Daoy (cell line): ENCODE measurements around the gene FLT1. TPM values are rescaled to one million over a fixed set of nuclear protein-coding genes. Genes with fewer than 3 reads are reported as not detected.
A peak's percentile ranks its signal among the peaks of the same experiment; 100 is the strongest.

Source experiments
- DNase-seq: peaks from one replicate; pipeline ENCODE4 v3.0.0-alpha.2; 2015; ENCODE audit warnings: low read depth
- total RNA-seq: library from RNA; depleted of rRNA; stranded (reverse); fragments of >200 nt; shearing (Covaris generic); gene quantifications from 2 replicates; pipeline ENCODE4 v1.2.3, GENCODE V29; 2014

Gene FLT1
- total RNA-seq, 1 experiment from 2014 or later: 5.4 TPM

DNA sequence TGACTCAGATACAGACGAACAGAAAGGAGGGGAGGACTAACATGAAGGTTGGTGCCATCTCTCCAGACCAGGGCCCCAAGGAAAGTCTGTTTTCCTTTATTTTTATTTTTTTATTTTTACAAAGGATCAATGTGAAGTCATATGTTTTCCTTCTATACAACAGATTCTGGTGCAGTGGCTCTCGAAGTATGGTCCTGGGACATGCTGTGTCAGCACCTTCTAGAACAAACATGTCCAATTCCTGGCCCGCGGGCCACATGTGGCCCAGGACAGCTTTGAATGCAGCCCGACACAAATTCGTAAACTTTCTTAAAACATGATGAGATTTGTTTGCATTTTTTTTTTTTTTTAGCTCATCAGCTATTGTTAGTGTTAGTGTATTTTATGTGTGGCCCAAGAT, 174.7 kb downstream of the FLT1 start:
- no peak for DNase-seq

GRCh38 chr13:28319528-28319927, 175.4 kb downstream of the FLT1 start:
- no peak for DNase-seq

DNA sequence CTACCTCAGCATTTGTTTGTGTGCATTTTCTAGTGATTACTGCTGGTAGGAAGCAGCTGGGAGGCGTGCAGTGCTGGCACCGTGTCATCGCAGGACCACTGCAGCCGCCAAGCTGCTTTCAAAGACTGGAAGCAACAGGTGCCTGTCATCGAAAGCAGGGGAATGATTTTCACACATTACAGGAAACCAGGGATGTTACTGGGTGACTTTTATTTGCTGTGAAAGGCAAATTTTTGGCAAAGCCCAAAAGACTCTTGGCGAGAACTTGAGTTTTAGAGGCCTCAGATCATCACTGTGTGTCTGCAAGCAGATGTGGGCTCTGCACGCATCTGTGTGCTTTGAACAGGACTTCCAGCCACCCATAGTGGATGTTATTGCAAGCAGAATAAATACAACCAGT, 176.4 kb downstream of the FLT1 start:
- no peak for DNase-seq

- DNase-seq: no peak
Observed at GRCh38 chr13:28316836-28317235, 178.1 kb downstream of the FLT1 start.

DNA sequence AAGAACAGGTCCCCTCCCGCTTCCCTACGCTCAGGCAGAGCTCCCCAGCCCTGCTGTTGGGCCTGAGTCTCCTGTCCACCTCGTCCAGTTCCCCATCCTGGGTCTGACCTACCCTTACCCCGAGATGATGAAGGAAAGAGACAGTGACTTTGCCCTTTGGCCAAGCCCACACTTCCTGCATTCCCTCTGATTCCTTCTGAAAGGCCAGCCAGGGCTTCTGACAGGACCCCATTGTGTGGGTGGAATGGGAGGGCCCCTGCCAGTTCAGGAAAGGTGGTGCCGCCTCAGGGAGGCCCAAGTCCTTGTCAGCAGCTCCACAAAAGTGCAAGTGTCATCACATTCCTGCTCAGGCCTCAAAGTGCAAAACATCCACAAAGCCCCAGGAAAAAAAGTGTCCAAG, 178.8 kb downstream of the FLT1 start:
- DNase-seq: no peak

GRCh38 chr13:28314879-28315278, 180.0 kb downstream of the FLT1 start:
- DNase-seq: no peak

DNA sequence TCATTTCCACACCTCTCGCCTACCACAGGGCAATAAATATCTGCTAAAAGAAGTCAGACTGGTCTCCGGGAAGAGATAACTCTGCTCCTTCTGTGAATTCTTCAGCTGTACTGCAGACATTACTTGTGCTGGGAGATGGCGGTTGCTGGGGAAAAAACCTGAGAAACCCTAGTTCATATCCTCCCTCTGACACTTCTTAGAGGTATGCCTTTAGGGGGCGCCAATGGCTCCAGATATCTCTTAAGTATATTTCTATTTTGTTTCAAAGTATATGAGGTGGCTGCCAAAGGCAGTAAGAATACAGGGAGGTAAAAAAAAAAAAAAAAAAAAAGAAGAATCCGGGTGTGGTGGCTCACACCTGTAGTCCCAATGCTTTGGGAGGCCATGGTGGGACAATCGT, 181.3 kb downstream of the FLT1 start:
- DNase-seq: no peak

DNA sequence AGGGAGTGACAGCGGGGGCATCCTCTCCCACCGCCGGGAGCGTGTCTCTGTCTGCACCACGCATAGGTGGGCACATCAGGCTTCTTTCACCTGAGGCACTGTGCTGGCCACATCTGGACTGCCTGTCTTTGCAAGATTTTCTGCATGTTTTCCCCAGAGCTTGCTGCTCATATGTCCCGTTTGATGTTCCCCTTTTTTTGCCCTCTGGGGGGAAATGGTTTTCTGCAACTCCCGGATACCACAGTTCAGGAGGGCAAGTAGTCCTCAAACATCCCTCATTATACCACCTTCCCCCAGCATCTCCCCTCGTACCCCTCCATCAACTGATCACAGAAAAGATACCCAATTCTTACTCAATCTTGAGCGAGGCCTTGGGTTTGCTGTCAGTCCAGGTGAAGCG, 188.6 kb downstream of the FLT1 start:
- DNase-seq: no peak

DNA sequence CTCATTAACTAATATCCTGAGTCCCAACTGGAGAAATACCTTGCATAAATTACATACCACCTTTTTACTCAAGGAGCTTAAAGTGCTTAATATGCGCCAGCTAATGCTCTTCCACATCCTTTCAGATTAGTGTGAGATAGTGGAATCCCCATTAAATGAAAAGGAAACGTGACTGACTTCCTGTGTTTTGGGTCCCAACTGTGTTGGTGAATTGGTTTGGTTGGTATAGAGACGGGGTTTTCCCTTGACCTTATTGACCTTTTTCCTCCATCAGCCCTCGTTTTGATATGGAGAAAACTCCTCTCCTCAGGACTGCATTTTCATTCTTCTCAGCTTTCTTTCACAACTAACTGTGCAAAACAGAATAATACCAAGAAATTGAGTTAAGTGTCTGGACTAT, 193.1 kb downstream of the FLT1 start:
- no peak for DNase-seq

DNA sequence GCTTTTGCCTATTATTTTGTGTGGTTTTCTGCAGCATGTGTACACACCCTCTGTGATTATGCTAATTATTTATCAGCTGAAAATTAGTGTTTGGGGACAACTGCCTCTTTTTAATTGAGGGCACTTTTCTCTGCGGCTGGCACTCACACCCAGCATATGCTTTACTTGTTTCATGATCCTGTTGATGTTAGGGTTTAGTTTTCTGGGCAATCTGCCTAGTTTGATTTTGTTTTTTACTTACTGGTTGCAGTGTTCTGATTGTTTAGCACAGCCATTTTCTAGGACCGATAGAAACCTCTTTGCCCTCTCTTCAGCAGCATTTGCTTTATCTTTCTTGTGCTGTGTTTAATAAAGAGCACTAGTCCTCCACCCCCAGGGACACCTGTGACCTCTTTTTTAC, 195.0 kb downstream of the FLT1 start:
- DNase-seq: no peak

DNA sequence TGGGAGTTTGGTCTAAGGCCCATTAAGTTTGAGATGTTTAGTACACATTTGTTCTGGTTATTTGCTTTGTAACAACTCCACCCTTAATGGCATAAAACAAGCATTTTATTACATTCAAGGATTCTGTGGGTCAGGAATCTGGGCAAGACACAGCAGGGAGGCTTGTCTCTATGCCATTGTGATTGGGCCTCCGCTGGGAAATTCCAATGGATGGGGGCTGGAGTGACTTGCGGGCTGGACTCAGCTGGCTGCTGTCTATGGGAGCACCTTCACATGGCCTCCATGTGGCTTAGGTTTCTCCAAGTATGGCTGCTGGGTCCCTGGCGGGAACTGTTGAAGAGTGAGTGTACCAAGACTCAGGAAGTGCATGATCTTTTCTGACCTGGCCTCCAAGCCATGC, 197.6 kb downstream of the FLT1 start:
- DNase-seq: peak; percentile 12

- DNase-seq: no peak
Observed at GRCh38 chr13:28286263-28286662, 208.7 kb downstream of the FLT1 start.

GRCh38 chr13:28283600-28283999, 211.3 kb downstream of the FLT1 start:
- DNase-seq: no peak

GRCh38 chr13:28282451-28282850, 212.5 kb downstream of the FLT1 start:
- no peak for DNase-seq

DNA sequence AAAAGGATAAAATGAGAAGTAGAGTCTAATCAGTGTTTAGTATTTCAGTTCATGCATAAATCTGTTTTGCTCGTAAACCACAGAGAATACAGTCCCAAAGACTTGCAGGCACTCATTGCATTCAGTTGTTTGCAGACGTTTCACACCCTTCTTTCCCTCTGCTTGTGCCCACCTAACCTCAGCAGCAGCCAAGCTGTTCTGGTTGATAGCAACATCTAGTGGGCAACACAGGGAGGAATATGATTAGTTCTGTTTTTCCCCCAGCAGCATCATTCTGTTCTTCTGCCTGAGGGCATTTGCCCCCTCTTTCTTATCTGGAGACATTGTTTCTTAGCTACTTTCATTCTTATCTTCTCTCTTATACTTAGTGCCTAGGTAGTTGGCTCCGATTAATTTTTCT, 221.0 kb downstream of the FLT1 start:
- no peak for DNase-seq

GRCh38 chr13:28271056-28271840, 223.7 kb downstream of the FLT1 start:
- no peak for DNase-seq

- DNase-seq: no peak
Observed at GRCh38 chr13:28268800-28269223, 226.1 kb downstream of the FLT1 start.

DNA sequence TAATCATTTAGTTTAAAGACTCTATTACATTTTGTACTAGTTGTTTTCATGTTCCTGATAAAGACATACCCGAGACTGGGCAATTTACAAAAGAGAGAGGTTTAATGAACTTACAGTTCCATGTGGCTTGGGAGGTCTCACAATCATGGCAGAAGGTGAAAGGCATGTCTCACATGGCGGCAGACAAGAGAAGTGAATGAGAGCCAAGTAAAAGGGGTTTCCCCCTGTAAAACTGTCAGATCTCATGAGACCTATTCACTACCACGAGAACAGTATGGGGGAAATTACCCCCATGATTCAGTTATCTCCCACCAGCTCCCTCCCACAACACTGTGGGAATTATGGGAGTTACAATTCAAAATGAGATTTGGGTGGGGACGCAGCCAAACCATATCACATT, 227.4 kb downstream of the FLT1 start:
- no peak for DNase-seq

DNA sequence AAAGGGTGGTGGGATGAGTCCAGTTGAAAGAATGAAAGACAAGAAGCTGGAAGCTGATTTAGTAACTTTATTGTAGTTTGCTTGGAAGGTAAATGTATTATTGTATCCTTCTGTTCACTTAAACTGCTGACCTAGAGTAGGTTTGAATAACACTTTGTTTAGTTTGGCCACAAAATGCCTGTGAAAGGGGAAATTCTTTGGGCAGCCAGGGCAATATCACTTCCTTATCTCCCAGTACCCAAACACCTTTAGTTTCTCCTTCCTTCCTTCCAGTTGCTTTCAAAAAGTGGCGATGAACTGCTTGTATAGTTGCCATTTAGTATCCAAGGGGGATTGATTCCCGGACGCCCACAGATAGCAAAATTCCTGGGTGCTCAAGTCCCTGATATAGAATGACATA, 236.5 kb downstream of the FLT1 start:
- no peak for DNase-seq

- no peak for DNase-seq
Observed at GRCh38 chr13:28257305-28257704, 237.6 kb downstream of the FLT1 start.

- no peak for DNase-seq
Observed at GRCh38 chr13:28252547-28252946, 242.4 kb downstream of the FLT1 start.

DNA sequence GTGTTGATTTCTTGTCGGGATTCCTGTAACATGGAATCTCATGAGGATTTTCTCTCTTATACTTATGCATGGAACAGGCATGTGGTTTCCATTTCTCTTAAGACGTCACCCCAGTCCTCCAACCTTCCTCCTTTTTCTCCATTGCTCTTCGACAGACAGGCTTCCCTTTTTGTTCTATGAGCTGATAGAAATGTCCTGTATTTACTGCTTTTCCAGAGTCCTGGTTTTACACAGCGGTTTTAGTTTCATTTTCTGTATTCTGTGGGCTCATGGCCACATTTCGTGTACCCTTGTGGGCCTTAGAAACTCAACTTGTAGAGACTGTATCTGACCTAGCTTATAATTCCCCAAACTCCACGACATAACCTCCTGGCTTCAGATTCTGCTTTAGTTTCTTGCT, 243.5 kb downstream of the FLT1 start:
- no peak for DNase-seq

- no peak for DNase-seq
Observed at GRCh38 chr13:28250542-28250941, 244.4 kb downstream of the FLT1 start.
